Activated CD8-positive, alpha-beta T cell treated with anti-CD3 and anti-CD28 coated beads for 36 hours (primary cell): Measurements from ENCODE around the gene ROR2. TPM values are rescaled to one million over a fixed set of nuclear protein-coding genes. Genes with fewer than 3 reads are reported as not detected.
A peak's percentile ranks its signal among the peaks of the same experiment; 100 is the strongest.

ENCODE experiments used
- ATAC-seq: fragments of 200-7000 bp; cut with Tn5 transposase; one replicate; pipeline ENCODE4 v1.10.0; 2021; ENCODE audit warnings: mild to moderate bottlenecking, moderate library complexity
- CTCF ChIA-PET: fragments of 350-600 bp; sonication (Branson Sonifier 250); formaldehyde crosslinking; loops from one replicate; lab custom pipeline; 2021; ENCODE audit warnings: antibody characterized with exemption; lab: Charles Lee
- POLR2A ChIA-PET: fragments of 350-600 bp; sonication (Branson Sonifier 250); formaldehyde crosslinking; loops from one replicate; lab custom pipeline; 2021; ENCODE audit warnings: antibody characterized with exemption; lab: Charles Lee
- DNase-seq: peaks from one replicate; pipeline ENCODE4 v3.0.0-alpha.2; 2020
- H3K27ac Mint-ChIP-seq: one replicate; pipeline ENCODE4 v1.8.0; 2021; ENCODE audit warnings: mild to moderate bottlenecking, mixed read lengths
- H3K27me3 Mint-ChIP-seq: one replicate; pipeline ENCODE4 v1.8.0; 2021; ENCODE audit warnings: mixed read lengths
- H3K36me3 Mint-ChIP-seq: one replicate; pipeline ENCODE4 v1.8.0; 2021; ENCODE audit warnings: low read depth, mixed read lengths
- H3K4me1 Mint-ChIP-seq: one replicate; pipeline ENCODE4 v1.8.0; 2021; ENCODE audit warnings: low read depth, mixed read lengths
- H3K4me3 Mint-ChIP-seq: one replicate; pipeline ENCODE4 v1.8.0; 2021; ENCODE audit warnings: mild to moderate bottlenecking, moderate library complexity, mixed read lengths
- H3K9me3 Mint-ChIP-seq: one replicate; pipeline ENCODE4 v1.8.0; 2021; ENCODE audit warnings: mixed read lengths
- intact Hi-C: fragments of 100-400 bp; cut with micrococcal nuclease; formaldehyde crosslinking; loops from one replicate; pipeline ENCODE4 v1.10.0; 2022
- total RNA-seq, 2 experiments: library from RNA; stranded (reverse); gene quantifications; one replicate each; pipeline ENCODE4 v1.2.3, GENCODE V29; 2021
- TF ChIP-seq, protein P1 (sequence below): fragments of 200-600 bp; IDR thresholded peaks from one replicate; pipeline ENCODE4 v1.8.0; 2022; ENCODE audit warnings: antibody characterized with exemption, mild to moderate bottlenecking

Gene ROR2
- total RNA-seq, 2 experiments from 2014 or later = not detected

GRCh38 chr9:91661451-91661850 lies 288.6 kb downstream of the ROR2 start:
- CTCF ChIA-PET = interaction anchor here (1.1 kb wide), 1 partner anchor 73 kb away, joined by 3 read pairs; no protein-coding TSS in a partner anchor
- DNase-seq (no peak), ATAC-seq (no peak)
- POLR2A ChIA-PET = no interaction called here
- TF ChIP-seq, protein P1, sequence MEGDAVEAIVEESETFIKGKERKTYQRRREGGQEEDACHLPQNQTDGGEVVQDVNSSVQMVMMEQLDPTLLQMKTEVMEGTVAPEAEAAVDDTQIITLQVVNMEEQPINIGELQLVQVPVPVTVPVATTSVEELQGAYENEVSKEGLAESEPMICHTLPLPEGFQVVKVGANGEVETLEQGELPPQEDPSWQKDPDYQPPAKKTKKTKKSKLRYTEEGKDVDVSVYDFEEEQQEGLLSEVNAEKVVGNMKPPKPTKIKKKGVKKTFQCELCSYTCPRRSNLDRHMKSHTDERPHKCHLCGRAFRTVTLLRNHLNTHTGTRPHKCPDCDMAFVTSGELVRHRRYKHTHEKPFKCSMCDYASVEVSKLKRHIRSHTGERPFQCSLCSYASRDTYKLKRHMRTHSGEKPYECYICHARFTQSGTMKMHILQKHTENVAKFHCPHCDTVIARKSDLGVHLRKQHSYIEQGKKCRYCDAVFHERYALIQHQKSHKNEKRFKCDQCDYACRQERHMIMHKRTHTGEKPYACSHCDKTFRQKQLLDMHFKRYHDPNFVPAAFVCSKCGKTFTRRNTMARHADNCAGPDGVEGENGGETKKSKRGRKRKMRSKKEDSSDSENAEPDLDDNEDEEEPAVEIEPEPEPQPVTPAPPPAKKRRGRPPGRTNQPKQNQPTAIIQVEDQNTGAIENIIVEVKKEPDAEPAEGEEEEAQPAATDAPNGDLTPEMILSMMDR = no peak
- intact Hi-C loops = no loop called here
- no peaks in the 10 kb centered on the region for H3K36me3 Mint-ChIP-seq
- H3K4me3 Mint-ChIP-seq = no peak overlapping the region
- no peaks in the 10 kb centered on the region for H3K4me1 Mint-ChIP-seq
- H3K9me3 Mint-ChIP-seq = no peaks in the 10 kb centered on the region
- no peak overlapping the region for H3K27ac Mint-ChIP-seq
- no peaks in the 10 kb centered on the region for H3K27me3 Mint-ChIP-seq

DNA sequence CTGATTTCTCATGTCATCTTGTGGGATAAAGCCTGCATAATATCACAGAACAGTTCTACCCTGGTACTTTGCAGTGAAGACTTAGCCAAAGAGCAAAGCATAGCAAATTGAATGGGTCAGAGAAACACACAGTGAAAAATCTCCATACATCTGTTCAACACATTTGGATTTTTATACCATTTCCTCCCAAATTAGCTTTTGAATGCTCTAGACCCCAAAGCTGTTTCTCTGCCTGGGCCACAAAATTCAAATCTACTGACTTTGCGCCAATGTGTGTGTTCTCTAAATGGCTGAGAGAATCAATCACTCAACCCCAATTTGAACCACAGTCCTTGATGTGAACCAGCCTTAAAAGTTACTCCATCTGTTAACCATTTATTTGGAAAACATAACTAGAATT lies 289.5 kb downstream of the ROR2 start:
- no peak for ATAC-seq
- no peaks in the 10 kb centered on the region for H3K4me1 Mint-ChIP-seq
- intact Hi-C loops = no loop called here
- no peaks in the 10 kb centered on the region for H3K27me3 Mint-ChIP-seq
- CTCF ChIA-PET = interaction anchor here (1.8 to 2.1 kb wide), 2 partner anchors 60 to 67 kb away, joined by 5 to 7 read pairs; no protein-coding TSS in a partner anchor
- TF ChIP-seq, protein P1 = no peak
- no peaks in the 10 kb centered on the region for H3K9me3 Mint-ChIP-seq
- H3K36me3 Mint-ChIP-seq = no peaks in the 10 kb centered on the region
- no peak overlapping the region for H3K27ac Mint-ChIP-seq
- no peak overlapping the region for H3K4me3 Mint-ChIP-seq
- no peak for DNase-seq
- POLR2A ChIA-PET = no interaction called here

GRCh38 chr9:91659529-91660495 lies 290.2 kb downstream of the ROR2 start:
- Mint-ChIP-seq H3K9me3 (no peaks in the 10 kb centered on the region), H3K36me3 (no peaks in the 10 kb centered on the region), H3K4me3 (no peak overlapping the region), H3K27ac (no peak overlapping the region), H3K27me3 (no peaks in the 10 kb centered on the region), H3K4me1 (no peaks in the 10 kb centered on the region)
- CTCF ChIA-PET = interaction anchor here (0.6 to 2.1 kb wide), 4 partner anchors 61 to 202 kb away, joined by 3 to 7 read pairs (median 6); no protein-coding TSS in a partner anchor
- DNase-seq = peak; percentile 19
- ATAC-seq = no peak
- TF ChIP-seq, protein P1 = peak; percentile 26
- intact Hi-C loops = no loop called here
- POLR2A ChIA-PET = interaction anchor here (1.3 kb wide), 1 partner anchor 7 kb away, joined by 3 read pairs; no protein-coding TSS in a partner anchor

DNA sequence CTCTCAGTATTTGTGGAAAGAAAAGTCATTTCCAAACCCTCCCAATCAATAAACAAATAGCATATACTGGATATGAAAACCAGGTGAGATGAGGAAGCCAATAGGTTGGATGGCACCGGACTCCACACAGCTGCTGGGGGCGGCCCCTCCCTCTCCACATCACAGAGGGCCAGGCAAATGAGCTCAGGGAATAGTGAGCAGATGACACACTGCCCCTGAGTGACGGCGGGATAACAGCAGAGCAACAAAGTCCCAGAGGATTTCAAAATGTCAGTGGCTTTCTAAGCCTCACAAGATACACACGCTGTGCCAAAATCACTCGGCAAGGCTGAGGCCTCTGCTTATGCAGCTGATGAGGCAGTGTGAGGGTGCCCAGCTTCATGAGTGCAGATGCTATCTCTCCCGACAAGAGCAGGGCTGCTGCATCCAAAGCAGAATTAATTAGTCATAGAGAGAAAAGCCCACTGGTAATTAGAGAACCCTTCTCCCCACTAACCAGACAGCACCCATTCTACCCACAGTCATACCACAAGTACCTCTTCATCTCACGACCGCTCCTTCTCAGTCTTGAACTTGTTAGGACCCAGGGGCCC lies 291.4 kb downstream of the ROR2 start:
- Mint-ChIP-seq H3K27ac (no peak overlapping the region), H3K36me3 (no peaks in the 10 kb centered on the region), H3K4me1 (no peaks in the 10 kb centered on the region), H3K4me3 (no peak overlapping the region), H3K27me3 (no peaks in the 10 kb centered on the region), H3K9me3 (no peaks in the 10 kb centered on the region)
- ChIA-PET CTCF (interaction anchor here (1.2 to 2.1 kb wide), 4 partner anchors 62 to 744 kb away, joined by 4 to 7 read pairs (median 6); no protein-coding TSS in a partner anchor), POLR2A (interaction anchor here (1.3 kb wide), 1 partner anchor 8 kb away, joined by 3 read pairs; no protein-coding TSS in a partner anchor)
- intact Hi-C loops = no loop called here
- DNase-seq (no peak), ATAC-seq (no peak)
- TF ChIP-seq, protein P1 = no peak
